ENCODE results near the gene KRTAP10-1.
"Not testable (repeated sequence)": the region's sequence is repeated elsewhere in the genome, so short reads cannot be mapped to it uniquely, and the experiment has no call there.

Gene KRTAP10-1

GRCh38 chr21:44571296-44571695, 31.3 kb upstream of the KRTAP10-1 start:
- in situ Hi-C loops (cut with HindIII; ENCODE audit: low sequenced_read_pairs) = no loop called here

- in situ Hi-C loops (cut with HindIII; ENCODE audit: low sequenced_read_pairs) = no loop called here
These were observed 30.0 kb upstream of the KRTAP10-1 start for GRCh38 chr21:44569861-44570517.

GRCh38 chr21:44568667-44569556, 28.9 kb upstream of the KRTAP10-1 start:
- in situ Hi-C loops (cut with HindIII; ENCODE audit: low sequenced_read_pairs) = no loop called here

- in situ Hi-C loops (cut with HindIII; ENCODE audit: low sequenced_read_pairs) = no loop called here
These were observed 28.3 kb upstream of the KRTAP10-1 start for GRCh38 chr21:44568261-44568660.

- in situ Hi-C loops (cut with HindIII; ENCODE audit: low sequenced_read_pairs) = no loop called here
These were observed 27.6 kb upstream of the KRTAP10-1 start for GRCh38 chr21:44567481-44568171.

- in situ Hi-C loops (cut with HindIII; ENCODE audit: low sequenced_read_pairs) = no loop called here
These were observed 26.4 kb upstream of the KRTAP10-1 start for GRCh38 chr21:44566403-44566802.

- in situ Hi-C loops (cut with HindIII; ENCODE audit: low sequenced_read_pairs) = no loop called here
These were observed 25.0 kb upstream of the KRTAP10-1 start for GRCh38 chr21:44564886-44565598.

GRCh38 chr21:44564099-44564498, 24.1 kb upstream of the KRTAP10-1 start:
- in situ Hi-C loops (cut with HindIII; ENCODE audit: low sequenced_read_pairs) = no loop called here

GRCh38 chr21:44558695-44559094, 18.7 kb upstream of the KRTAP10-1 start, which contains the start of gene KRTAP10-3:
TSS of gene KRTAP10-3 (minus strand) at chr21:44558795. CDS start at chr21:44558715, 80 bp downstream.
- in situ Hi-C loops (cut with HindIII; ENCODE audit: low sequenced_read_pairs) = no loop called here

GRCh38 chr21:44558329-44558675, 18.3 kb upstream of the KRTAP10-1 start:
- in situ Hi-C loops (cut with HindIII; ENCODE audit: low sequenced_read_pairs) = not testable (repeated sequence)

GRCh38 chr21:44557491-44558328, 17.7 kb upstream of the KRTAP10-1 start:
- in situ Hi-C loops (cut with HindIII; ENCODE audit: low sequenced_read_pairs) = no loop called here

GRCh38 chr21:44556879-44557278, 16.9 kb upstream of the KRTAP10-1 start:
- in situ Hi-C loops (cut with HindIII; ENCODE audit: low sequenced_read_pairs) = no loop called here

GRCh38 chr21:44555200-44555875, 15.3 kb upstream of the KRTAP10-1 start:
- in situ Hi-C loops (cut with HindIII; ENCODE audit: low sequenced_read_pairs) = no loop called here

- in situ Hi-C loops (cut with HindIII; ENCODE audit: low sequenced_read_pairs) = no loop called here
These were observed 12.7 kb upstream of the KRTAP10-1 start for GRCh38 chr21:44552681-44553080.

GRCh38 chr21:44552136-44552535, 12.1 kb upstream of the KRTAP10-1 start:
- in situ Hi-C loops (cut with HindIII; ENCODE audit: low sequenced_read_pairs) = no loop called here

- in situ Hi-C loops (cut with HindIII; ENCODE audit: low sequenced_read_pairs) = no loop called here
These were observed 11.5 kb upstream of the KRTAP10-1 start, which contains the start of gene KRTAP10-2 for GRCh38 chr21:44551340-44551961. TSS of gene KRTAP10-2 (minus strand) at chr21:44551505. CDS start at chr21:44551458, 47 bp downstream.

GRCh38 chr21:44550807-44551206, 10.8 kb upstream of the KRTAP10-1 start:
- in situ Hi-C loops (cut with HindIII; ENCODE audit: low sequenced_read_pairs) = no loop called here

- in situ Hi-C loops (cut with HindIII; ENCODE audit: low sequenced_read_pairs) = not testable (repeated sequence)
These were observed 10.3 kb upstream of the KRTAP10-1 start for GRCh38 chr21:44550285-44550684.
